Measurements from ENCODE around the gene MYADML2.

The MYADML2 gene

GRCh38 chr17:81895400-81895799, 51.6 kb downstream of the MYADML2 start:
- FAIRE-seq, result no peak

GRCh38 chr17:81891303-81891552, 55.8 kb downstream of the MYADML2 start:
- FAIRE-seq, result no peak

GRCh38 chr17:81890447-81891302, 56.4 kb downstream of the MYADML2 start:
- no peak for FAIRE-seq

Measured in A204.1 (cell line).